SU-DHL-6 (cell line): ENCODE measurements around the gene ARRDC1.

Experiments used
- CTCF ChIP-seq: fragments of 200-600 bp; sonication (generic); IDR thresholded peaks from one replicate; pipeline ENCODE4 v1.5.1; 2017; ENCODE audit warnings: antibody characterized with exemption, mild to moderate bottlenecking, low read length, moderate library complexity; ENCODE audit not compliant: insufficient read depth, poor library complexity, severe bottlenecking
- EZH2phosphoT487 ChIP-seq: fragments of 200-600 bp; sonication (generic), shearing (Covaris generic); conservative IDR thresholded peaks from 2 replicates; pipeline ENCODE4 v1.6.1; 2018; ENCODE audit warnings: mild to moderate bottlenecking, antibody characterized with exemption, low read length, moderate library complexity, mixed read lengths

DNA sequence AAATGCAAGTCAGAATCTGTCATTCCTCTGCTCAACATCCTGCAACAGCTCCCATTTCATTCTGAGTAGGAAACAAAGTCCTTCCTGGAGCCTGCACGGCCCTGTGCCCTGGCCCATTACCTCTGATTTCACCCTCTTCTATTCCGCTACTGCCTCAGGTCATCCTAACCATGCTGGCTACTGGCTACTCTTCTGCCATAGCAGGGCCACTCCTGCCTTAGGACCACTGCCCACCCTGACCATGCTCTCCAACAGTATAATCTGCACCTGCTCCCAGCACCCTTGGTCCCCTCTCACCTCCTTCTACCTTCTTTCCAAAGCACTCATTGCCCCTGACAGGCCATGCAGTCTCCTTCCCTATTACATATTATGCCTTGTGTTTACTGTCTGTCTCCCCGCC is 34.9 kb upstream of the ARRDC1 start:
- TF ChIP-seq CTCF (no peak), EZH2phosphoT487 (no peak)
